Measurements from ENCODE around the gene ERF.

- TF ChIP-seq RELA (IDR thresholded peaks at IDR 0.05; ENCODE audit: borderline replicate concordance, partially characterized antibody), result no peak
- no peak for TF ChIP-seq ESRRA (IDR thresholded peaks at IDR 0.05; ENCODE audit: low read length)
- no peak for TF ChIP-seq ASH2L (IDR thresholded peaks at IDR 0.05; ENCODE audit: borderline replicate concordance, low read depth)
- TF ChIP-seq USF2 (IDR thresholded peaks at IDR 0.05; ENCODE audit: borderline replicate concordance, low read depth, low read length), result no peak
- no peak for TF ChIP-seq ZNF24 (IDR thresholded peaks at IDR 0.05)
- TF ChIP-seq KDM1A (IDR thresholded peaks at IDR 0.05; ENCODE audit: borderline replicate concordance), result no peak
- no peak for TF ChIP-seq BMI1 (IDR thresholded peaks at IDR 0.05; ENCODE audit: borderline replicate concordance)
Observed at GRCh38 chr19:42226886-42227285, 28.0 kb downstream of the ERF start.
